Memory B cell (primary cell): ENCODE data around the gene SIX3.
A peak's percentile ranks its signal among the peaks of the same experiment; 100 is the strongest.

Experiments
- ATAC-seq: fragments of 150-1000 bp; cut with Tn5 transposase; 2 replicates; pipeline ENCODE4 v1.10.0; 2021; ENCODE audit warnings: low read depth, mild to moderate bottlenecking, moderate library complexity
- DNase-seq, 2 donors: peaks; one replicate each; pipeline ENCODE4 v3.0.0; 2022; ENCODE audit warnings: low spot score in 2 of 2
- H3K27ac Mint-ChIP-seq: one replicate; pipeline ENCODE4 v1.8.0; 2022; ENCODE audit warnings: mild to moderate bottlenecking, moderate library complexity, mixed read lengths
- H3K27me3 Mint-ChIP-seq: one replicate; pipeline ENCODE4 v1.8.0; 2022; ENCODE audit warnings: mixed read lengths
- H3K36me3 Mint-ChIP-seq: one replicate; pipeline ENCODE4 v1.8.0; 2022; ENCODE audit warnings: mild to moderate bottlenecking, mixed read lengths
- H3K4me1 Mint-ChIP-seq: one replicate; pipeline ENCODE4 v1.8.0; 2022; ENCODE audit warnings: mixed read lengths
- H3K4me3 Mint-ChIP-seq: one replicate; pipeline ENCODE4 v1.8.0; 2022; ENCODE audit warnings: mild to moderate bottlenecking, moderate library complexity, mixed read lengths
- H3K9me3 Mint-ChIP-seq: one replicate; pipeline ENCODE4 v1.8.0; 2022; ENCODE audit warnings: mixed read lengths

The SIX3 gene

DNA sequence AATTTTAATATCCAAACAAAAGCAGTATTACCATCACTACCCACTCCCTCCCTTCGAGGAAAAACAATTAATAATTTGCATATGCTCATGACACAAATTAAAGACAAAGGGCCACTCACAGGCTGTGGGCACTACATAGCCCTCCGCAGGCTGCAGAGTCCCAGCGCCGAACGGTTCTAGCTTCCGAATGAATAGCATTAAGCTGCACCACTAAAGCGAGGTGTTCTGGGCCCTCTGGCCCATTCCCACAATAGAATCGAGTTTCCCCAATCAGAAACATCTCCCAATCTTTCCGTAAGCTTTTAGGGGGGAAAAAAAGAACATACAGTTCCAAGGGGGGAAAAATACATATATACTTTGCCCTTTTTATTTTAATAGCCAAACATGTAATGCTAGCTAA, 14.5 kb upstream of the SIX3 start:
- Mint-ChIP-seq H3K4me3 (no peak overlapping the region), H3K27me3 (peaks cover 24% of the 10 kb centered on the region), H3K27ac (no peak overlapping the region), H3K4me1 (peaks cover 3% of the 10 kb centered on the region), H3K9me3 (no peaks in the 10 kb centered on the region), H3K36me3 (no peaks in the 10 kb centered on the region)
- ATAC-seq (no peak), DNase-seq (no peak)

GRCh38 chr2:44927985-44928482, 13.5 kb upstream of the SIX3 start:
- no peak for DNase-seq
- H3K9me3 Mint-ChIP-seq, result no peaks in the 10 kb centered on the region
- peaks cover 6% of the 10 kb centered on the region for H3K4me1 Mint-ChIP-seq
- peak overlapping the region; percentile 17 for H3K4me3 Mint-ChIP-seq
- H3K27ac Mint-ChIP-seq, result no peak overlapping the region
- ATAC-seq, result no peak
- peaks cover 28% of the 10 kb centered on the region for H3K27me3 Mint-ChIP-seq
- no peaks in the 10 kb centered on the region for H3K36me3 Mint-ChIP-seq

DNA sequence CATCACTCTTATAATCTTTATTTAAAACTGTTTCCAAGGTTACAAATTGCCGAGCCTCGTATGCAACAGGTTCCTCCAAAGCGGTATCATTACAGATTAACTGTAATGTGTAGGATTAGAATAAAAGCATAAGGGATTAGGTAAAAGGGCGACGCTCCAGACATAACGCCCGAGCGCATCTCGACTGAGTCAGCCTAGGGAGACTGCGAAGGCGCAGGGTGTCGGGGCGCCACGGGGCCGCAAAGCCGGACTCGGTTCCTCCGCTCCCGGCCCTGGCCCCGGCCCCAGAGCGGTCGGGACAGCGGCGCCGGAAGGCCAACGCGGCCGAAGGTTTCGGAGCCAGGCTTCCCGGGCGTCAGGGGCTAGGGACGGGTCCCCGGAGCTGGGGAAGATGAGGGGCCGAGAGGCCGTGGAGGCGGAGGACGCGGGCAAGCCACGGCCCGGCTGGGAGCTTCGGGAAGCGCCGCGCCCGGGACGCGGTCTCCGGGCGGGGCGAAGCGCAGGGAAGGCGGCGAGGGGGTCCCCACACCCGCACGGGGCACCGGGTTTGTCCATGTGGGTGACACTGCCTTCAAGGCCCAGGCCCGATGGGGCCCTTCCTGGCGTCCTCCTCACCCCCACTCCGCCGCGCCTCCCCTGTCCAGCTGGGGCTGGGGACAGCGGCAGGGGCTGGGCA, 12.9 kb upstream of the SIX3 start:
- Mint-ChIP-seq H3K36me3 (no peaks in the 10 kb centered on the region), H3K27ac (no peak overlapping the region), H3K9me3 (no peaks in the 10 kb centered on the region), H3K4me1 (peaks cover 8% of the 10 kb centered on the region), H3K27me3 (peaks cover 29% of the 10 kb centered on the region), H3K4me3 (peak overlapping the region; percentile 17)
- ATAC-seq (no peak), DNase-seq (no peak)

DNA sequence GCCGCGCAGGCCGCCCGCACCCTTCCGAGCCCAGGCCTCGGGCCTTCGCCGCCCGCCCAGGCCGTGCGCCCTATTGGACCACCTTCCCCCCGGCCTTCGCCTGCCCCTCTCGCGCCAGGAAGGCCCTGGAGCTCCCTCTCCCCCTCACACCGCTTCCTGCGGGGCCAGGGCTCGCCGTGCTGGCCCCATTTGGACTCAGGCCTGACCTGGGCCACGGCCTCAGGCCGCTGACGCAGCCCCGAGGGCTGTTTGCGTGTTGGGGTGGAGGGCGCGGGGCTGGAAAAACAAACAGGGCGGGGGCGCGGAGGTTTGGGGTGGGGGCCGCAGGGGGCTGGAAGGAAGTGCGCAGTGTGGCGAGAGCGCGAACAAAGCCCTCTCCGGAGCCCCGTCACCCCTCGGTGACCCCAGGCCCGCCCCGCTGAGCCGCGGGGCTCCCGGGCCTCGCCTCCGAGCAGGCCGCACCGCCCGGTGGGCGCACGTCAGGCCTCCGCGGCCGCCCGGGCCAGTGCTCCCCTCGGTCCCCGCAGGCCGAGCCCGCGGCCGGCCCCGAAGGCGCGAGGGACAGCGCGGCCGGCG, 12.3 kb upstream of the SIX3 start:
- ATAC-seq, result no peak
- Mint-ChIP-seq H3K36me3 (no peaks in the 10 kb centered on the region), H3K4me1 (peaks cover 9% of the 10 kb centered on the region), H3K4me3 (no peak overlapping the region), H3K27me3 (peaks cover 32% of the 10 kb centered on the region), H3K9me3 (no peaks in the 10 kb centered on the region), H3K27ac (no peak overlapping the region)
- no peak for DNase-seq

DNA sequence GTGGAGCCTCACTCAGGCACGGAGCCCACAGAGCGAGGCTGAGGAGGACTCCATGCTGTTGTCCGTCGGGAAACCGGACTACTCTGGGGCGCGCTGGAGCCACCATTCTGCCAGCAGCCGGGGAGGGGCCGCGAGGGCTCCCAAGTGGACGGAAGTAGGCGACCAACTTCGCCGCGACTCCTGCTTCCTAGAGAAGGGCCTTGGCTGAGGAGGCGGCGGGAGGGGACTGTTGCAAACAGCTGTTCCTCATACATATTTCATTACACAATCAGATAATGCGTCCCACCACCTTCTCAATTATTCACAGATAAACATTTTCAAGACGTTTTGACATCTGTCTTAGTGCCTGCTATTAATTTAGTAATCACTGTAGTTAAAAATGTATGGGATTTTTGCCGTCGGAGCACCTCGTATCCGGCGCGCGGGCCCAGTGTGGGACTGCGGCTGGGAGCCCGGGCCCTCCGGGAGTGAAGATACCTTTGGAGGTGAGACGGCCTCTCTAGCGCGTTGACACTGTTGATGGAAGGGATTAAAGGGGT, 11.7 kb upstream of the SIX3 start:
- H3K4me1 Mint-ChIP-seq, result peaks cover 9% of the 10 kb centered on the region
- H3K9me3 Mint-ChIP-seq, result no peaks in the 10 kb centered on the region
- H3K27me3 Mint-ChIP-seq, result peaks cover 34% of the 10 kb centered on the region
- no peak overlapping the region for H3K4me3 Mint-ChIP-seq
- DNase-seq (no peak), ATAC-seq (no peak)
- H3K27ac Mint-ChIP-seq, result no peak overlapping the region
- H3K36me3 Mint-ChIP-seq, result no peaks in the 10 kb centered on the region

- Mint-ChIP-seq H3K4me1 (peaks cover 12% of the 10 kb centered on the region), H3K36me3 (no peaks in the 10 kb centered on the region), H3K27me3 (peaks cover 31% of the 10 kb centered on the region), H3K27ac (no peak overlapping the region), H3K9me3 (no peaks in the 10 kb centered on the region), H3K4me3 (peak overlapping the region; percentile 28)
- DNase-seq (no peak), ATAC-seq (no peak)
Observed at GRCh38 chr2:44930274-44931197, 11.0 kb upstream of the SIX3 start.

GRCh38 chr2:44931198-44931780, 10.2 kb upstream of the SIX3 start:
- Mint-ChIP-seq H3K27me3 (peaks cover 31% of the 10 kb centered on the region), H3K9me3 (no peaks in the 10 kb centered on the region), H3K27ac (no peak overlapping the region), H3K4me3 (no peak overlapping the region), H3K36me3 (no peaks in the 10 kb centered on the region), H3K4me1 (peaks cover 12% of the 10 kb centered on the region)
- ATAC-seq, result no peak
- DNase-seq, result no peak

GRCh38 chr2:44932079-44932478, 9.4 kb upstream of the SIX3 start:
- H3K27ac Mint-ChIP-seq, result no peak overlapping the region
- H3K36me3 Mint-ChIP-seq, result no peaks in the 10 kb centered on the region
- H3K9me3 Mint-ChIP-seq, result no peaks in the 10 kb centered on the region
- H3K27me3 Mint-ChIP-seq, result peaks cover 36% of the 10 kb centered on the region
- H3K4me3 Mint-ChIP-seq, result no peak overlapping the region
- DNase-seq (no peak), ATAC-seq (no peak)
- peaks cover 12% of the 10 kb centered on the region for H3K4me1 Mint-ChIP-seq

GRCh38 chr2:44932564-44933392, 8.7 kb upstream of the SIX3 start:
- ATAC-seq (no peak), DNase-seq (no peak)
- Mint-ChIP-seq H3K9me3 (no peaks in the 10 kb centered on the region), H3K27me3 (peaks cover 36% of the 10 kb centered on the region), H3K4me3 (no peak overlapping the region), H3K4me1 (peaks cover 12% of the 10 kb centered on the region), H3K27ac (no peak overlapping the region), H3K36me3 (no peaks in the 10 kb centered on the region)

DNA sequence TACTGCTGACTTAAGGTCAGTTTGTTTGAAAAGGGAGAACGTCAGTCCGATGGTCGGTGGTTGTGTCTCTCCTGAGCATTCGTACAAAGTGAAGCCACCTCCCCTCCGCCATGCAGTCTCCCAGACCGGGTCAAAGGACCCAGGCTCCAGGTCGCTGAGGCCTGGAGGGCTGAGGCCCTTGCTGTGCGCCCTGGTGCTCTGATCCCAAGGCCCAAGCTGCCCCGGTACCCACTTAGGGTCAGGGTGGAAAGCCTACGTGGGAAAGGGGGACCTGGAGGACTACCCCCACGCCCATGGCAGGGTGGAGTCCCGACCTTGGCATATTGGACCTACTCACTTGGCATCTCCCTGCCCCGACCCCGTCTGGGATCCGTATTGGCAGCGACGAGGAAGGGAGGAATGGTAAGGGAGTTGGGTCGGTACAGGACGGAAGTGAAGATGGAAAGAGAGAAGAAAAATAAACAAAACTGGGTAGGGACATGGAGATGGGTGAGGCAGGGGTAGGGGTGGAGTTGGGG, 8.0 kb upstream of the SIX3 start:
- peaks cover 12% of the 10 kb centered on the region for H3K4me1 Mint-ChIP-seq
- H3K9me3 Mint-ChIP-seq, result no peaks in the 10 kb centered on the region
- ATAC-seq (no peak), DNase-seq (no peak)
- H3K27me3 Mint-ChIP-seq, result peaks cover 32% of the 10 kb centered on the region
- H3K4me3 Mint-ChIP-seq, result peak overlapping the region; percentile 31
- H3K27ac Mint-ChIP-seq, result no peak overlapping the region
- no peaks in the 10 kb centered on the region for H3K36me3 Mint-ChIP-seq

DNA sequence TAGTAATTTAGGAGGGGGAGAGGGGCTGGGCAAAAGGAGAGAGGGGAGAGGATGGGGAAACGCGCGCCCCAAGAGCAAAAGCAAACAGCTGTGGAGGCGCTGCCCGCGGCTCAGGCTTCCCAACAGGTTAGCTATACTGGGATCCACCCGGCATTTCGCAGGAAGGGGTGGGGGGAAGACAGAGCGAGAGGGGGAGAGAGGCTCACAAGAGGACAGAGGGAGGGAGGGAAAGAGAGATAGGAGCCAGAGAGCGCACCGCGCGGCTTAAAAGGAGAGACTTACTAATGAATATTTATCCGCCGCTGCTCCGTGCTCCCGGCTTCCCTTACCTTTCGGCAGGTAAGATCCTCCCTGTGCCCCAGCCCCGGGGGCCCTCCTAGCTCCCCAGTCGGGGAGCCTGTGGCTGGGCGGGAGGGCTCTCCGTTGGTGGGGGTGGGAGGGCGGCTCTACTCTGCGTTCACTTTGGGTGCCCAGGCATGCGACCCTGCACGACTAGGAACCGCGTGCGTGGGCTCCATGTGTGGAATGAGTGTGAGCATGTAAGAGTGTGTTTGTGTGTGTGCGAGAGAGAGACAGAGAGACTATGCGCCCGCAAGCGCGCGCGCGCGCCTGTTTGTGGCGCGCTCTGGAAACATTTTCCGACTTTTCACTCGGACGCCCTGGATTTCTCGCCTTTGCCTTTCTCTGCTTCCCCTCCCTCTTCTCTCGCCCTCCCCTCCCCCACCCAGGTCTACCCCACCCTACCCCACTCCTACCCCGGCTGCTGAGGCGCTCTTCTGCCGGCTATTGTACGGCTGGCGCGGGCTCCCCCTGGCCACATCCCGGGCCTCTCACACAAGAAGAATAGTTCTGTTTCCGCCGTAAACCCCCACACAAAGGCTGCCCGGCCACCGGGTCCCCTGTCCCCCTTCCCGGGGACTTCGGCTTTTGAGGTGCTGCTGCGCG, 7.2 kb upstream of the SIX3 start:
- H3K9me3 Mint-ChIP-seq, result no peaks in the 10 kb centered on the region
- H3K27me3 Mint-ChIP-seq, result peaks cover 32% of the 10 kb centered on the region
- no peak overlapping the region for H3K27ac Mint-ChIP-seq
- ATAC-seq (no peak), DNase-seq (no peak)
- H3K36me3 Mint-ChIP-seq, result no peaks in the 10 kb centered on the region
- H3K4me3 Mint-ChIP-seq, result peak overlapping the region; percentile 14
- H3K4me1 Mint-ChIP-seq, result peaks cover 12% of the 10 kb centered on the region

DNA sequence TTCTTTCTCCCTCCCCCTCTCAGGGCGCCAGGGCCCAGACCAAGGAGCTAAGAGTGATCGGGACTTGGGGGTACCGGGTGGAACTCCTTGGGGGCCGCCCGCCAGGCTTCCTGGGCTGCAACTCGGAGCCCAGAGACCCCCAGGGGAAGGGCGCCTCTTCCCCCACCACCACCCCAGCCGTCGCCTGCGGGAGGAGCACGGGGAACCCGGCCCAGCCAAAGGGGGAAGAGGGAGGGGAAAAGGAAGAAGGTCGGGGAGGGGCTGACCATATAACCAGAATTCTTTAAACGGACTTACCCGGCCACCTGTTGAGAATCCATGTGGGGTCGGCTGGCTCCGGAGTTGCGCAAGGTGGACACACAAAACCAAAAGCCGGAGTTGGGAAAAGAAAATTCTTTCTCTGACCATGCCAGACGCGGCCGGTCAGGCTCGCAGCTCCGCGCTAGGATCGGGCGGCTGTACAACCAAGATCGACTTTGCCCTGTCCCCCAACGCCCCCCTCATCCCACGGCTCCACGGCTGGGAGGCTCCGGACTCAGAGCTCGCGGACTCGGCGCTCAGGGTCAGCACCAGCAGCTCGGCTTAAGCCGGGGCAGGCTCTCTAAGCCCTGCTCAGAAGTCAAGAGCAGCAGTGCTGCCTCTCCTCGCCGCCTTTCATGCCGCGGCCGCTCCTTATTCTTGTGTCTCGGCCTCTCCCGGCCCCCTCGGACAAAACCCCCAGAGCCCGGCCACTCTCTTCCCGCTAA, 6.3 kb upstream of the SIX3 start:
- ATAC-seq, result no peak
- H3K27ac Mint-ChIP-seq, result no peak overlapping the region
- no peaks in the 10 kb centered on the region for H3K9me3 Mint-ChIP-seq
- no peaks in the 10 kb centered on the region for H3K36me3 Mint-ChIP-seq
- H3K4me3 Mint-ChIP-seq, result peak overlapping the region; percentile 58
- H3K4me1 Mint-ChIP-seq, result peaks cover 16% of the 10 kb centered on the region
- peaks cover 37% of the 10 kb centered on the region for H3K27me3 Mint-ChIP-seq
- DNase-seq, result no peak
